ENCODE data around the gene TMEM139.
A peak's percentile ranks its signal among the peaks of the same experiment; 100 is the strongest.

Gene TMEM139

DNA sequence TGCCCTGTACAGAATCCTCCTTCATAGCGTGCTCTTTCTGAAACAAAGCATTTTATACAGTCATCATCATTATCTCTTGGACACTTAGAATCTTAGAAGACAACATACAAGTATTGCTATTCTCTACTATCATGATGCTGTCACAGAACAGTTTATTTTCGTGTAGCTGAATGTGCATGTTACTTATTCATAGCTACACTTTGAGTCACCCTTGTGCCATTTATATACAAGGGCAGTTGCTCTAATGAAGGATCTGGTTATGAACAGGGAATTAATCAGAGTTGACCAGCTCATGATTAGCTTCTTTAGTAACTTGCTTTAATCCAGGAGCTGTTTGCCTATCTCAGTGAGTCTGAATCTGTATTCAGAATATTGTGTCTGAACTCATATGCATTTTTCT, 14.6 kb downstream of the TMEM139 start:
- H3K9me3 ChIP-seq, result no peaks in the 10 kb centered on the region
- H3K27me3 ChIP-seq, result no peaks in the 10 kb centered on the region
- peaks cover 46% of the 10 kb centered on the region for H3K36me3 ChIP-seq
- TF ChIP-seq CTCF (IDR thresholded peaks at IDR 0.05), result no peak
- peak overlapping the region; percentile 80 for H3K27ac ChIP-seq
- no peak overlapping the region for H3K4me3 ChIP-seq (ENCODE audit: low read depth in 1 of 2, low read length in 1 of 2)
- peaks cover 35 to 39% of the 10 kb centered on the region in 2 experiments for H3K4me1 ChIP-seq (ENCODE audit: control insufficient read depth in 1 of 2, insufficient read depth in 1 of 2, low read depth in 1 of 2, low read length in 1 of 2)

GRCh38 chr7:143299840-143300239, 15.1 kb downstream of the TMEM139 start:
- H3K27ac ChIP-seq, result peak overlapping the region; percentile 80
- peaks cover 46% of the 10 kb centered on the region for H3K36me3 ChIP-seq
- no peaks in the 10 kb centered on the region for H3K9me3 ChIP-seq
- H3K4me3 ChIP-seq (ENCODE audit: low read depth in 1 of 2, low read length in 1 of 2), result peak overlapping the region in 1 of 2 experiments; percentile 33
- H3K27me3 ChIP-seq, result no peaks in the 10 kb centered on the region
- TF ChIP-seq CTCF (IDR thresholded peaks at IDR 0.05), result peak; percentile 52
- peaks cover 33 to 36% of the 10 kb centered on the region in 2 experiments for H3K4me1 ChIP-seq (ENCODE audit: control insufficient read depth in 1 of 2, insufficient read depth in 1 of 2, low read depth in 1 of 2, low read length in 1 of 2)

- TF ChIP-seq CTCF (IDR thresholded peaks at IDR 0.05), result no peak
- peak overlapping the region; percentile 80 for H3K27ac ChIP-seq
- peak overlapping the region; percentile 12 to 33 for H3K4me3 ChIP-seq (ENCODE audit: low read depth in 1 of 2, low read length in 1 of 2)
Observed at GRCh38 chr7:143300959-143301935, 16.5 kb downstream of the TMEM139 start.

GRCh38 chr7:143303733-143304132, 19.0 kb downstream of the TMEM139 start:
- Histone ChIP-seq H3K36me3 (peaks cover 45% of the 10 kb centered on the region), H3K4me3 (ENCODE audit: low read depth in 1 of 2, low read length in 1 of 2) (no peak overlapping the region), H3K27ac (no peak overlapping the region)

More at GRCh38 chr7:143300959-143301935, 16.5 kb downstream of the TMEM139 start:
- Histone ChIP-seq H3K4me1 (ENCODE audit: control insufficient read depth in 1 of 2, insufficient read depth in 1 of 2, low read depth in 1 of 2, low read length in 1 of 2) (peaks cover 33 to 36% of the 10 kb centered on the region in 2 experiments), H3K27me3 (no peaks in the 10 kb centered on the region), H3K9me3 (no peaks in the 10 kb centered on the region), H3K36me3 (peaks cover 48% of the 10 kb centered on the region)

DNA sequence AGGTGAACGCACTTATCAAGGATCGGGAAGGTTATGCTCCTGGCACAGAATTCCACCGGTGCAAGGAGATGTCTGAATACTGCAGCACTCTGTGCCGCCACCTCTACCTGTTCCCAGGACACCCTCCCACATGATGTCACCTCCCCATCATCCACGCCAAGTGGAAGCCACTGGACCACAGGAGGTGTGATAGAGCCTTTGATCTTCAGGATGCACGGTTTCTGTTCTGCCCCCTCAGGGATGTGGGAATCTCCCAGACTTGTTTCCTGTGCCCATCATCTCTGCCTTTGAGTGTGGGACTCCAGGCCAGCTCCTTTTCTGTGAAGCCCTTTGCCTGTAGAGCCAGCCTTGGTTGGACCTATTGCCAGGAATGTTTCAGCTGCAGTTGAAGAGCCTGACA, 20.2 kb downstream of the TMEM139 start:
- TF ChIP-seq CTCF (IDR thresholded peaks at IDR 0.05), result no peak
- Histone ChIP-seq H3K36me3 (peaks cover 43% of the 10 kb centered on the region), H3K4me3 (ENCODE audit: low read depth in 1 of 2, low read length in 1 of 2) (no peak overlapping the region), H3K9me3 (no peaks in the 10 kb centered on the region), H3K27ac (peak overlapping the region; percentile 14), H3K27me3 (no peaks in the 10 kb centered on the region), H3K4me1 (ENCODE audit: control insufficient read depth in 1 of 2, insufficient read depth in 1 of 2, low read depth in 1 of 2, low read length in 1 of 2) (peaks cover 26 to 27% of the 10 kb centered on the region in 2 experiments)

More at GRCh38 chr7:143303733-143304132, 19.0 kb downstream of the TMEM139 start:
- H3K4me1 ChIP-seq (ENCODE audit: control insufficient read depth in 1 of 2, insufficient read depth in 1 of 2, low read depth in 1 of 2, low read length in 1 of 2), result peaks cover 33 to 36% of the 10 kb centered on the region in 2 experiments
- TF ChIP-seq CTCF (IDR thresholded peaks at IDR 0.05), result no peak
- no peaks in the 10 kb centered on the region for H3K9me3 ChIP-seq
- no peaks in the 10 kb centered on the region for H3K27me3 ChIP-seq

Measured in neutrophil (primary cell).